GM19468 (cell line): ENCODE results near the gene SKI.

Experiments
- ATAC-seq: cut with Tn5 transposase; IDR thresholded peaks from one replicate; pipeline ENCODE4 v1.9.1; 2021; ENCODE audit warnings: mild to moderate bottlenecking, moderate library complexity, moderate number of reproducible peaks; ENCODE audit not compliant: unreplicated experiment; ENCODE audit errors: extremely low read depth

Gene SKI

GRCh38 chr1:2193514-2194281 lies 34.4 kb upstream of the SKI start:
- ATAC-seq: no peak

DNA sequence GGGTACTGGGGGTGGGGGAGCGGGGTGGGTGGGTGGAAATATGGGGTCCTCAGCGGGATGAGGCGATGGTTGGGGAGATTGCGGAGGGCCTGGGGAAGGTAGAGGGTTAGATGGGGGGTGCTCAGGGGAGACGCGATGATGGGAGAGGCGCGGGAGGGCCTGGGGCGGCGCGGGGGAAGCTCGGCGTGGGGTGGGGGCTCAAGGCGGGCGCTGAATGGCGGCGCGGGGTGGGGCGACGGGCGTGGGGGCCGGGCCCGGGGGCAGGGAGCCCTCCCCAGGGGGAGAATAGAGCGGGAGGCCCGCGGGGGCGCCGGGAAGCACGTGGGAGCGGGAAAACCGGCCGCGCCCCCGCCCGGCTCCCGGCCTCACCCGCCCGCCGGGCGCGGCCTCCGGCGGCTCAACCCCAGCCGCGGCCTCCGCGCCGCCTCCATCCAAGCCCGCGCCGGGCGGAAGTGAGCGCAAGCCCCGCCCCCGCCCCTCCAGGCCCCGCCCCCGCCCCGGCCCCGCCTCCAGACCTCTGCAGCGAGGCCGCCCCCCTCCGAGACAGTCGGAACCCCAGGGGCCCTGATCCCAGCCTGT lies 33.7 kb upstream of the SKI start, which contains the start of gene FAAP20:
Gene FAAP20 (minus strand): TSS at position 454 of the 579 bp plus-strand sequence. CDS start 23 bp downstream, at position 431.
- peak; percentile 5 for ATAC-seq

DNA sequence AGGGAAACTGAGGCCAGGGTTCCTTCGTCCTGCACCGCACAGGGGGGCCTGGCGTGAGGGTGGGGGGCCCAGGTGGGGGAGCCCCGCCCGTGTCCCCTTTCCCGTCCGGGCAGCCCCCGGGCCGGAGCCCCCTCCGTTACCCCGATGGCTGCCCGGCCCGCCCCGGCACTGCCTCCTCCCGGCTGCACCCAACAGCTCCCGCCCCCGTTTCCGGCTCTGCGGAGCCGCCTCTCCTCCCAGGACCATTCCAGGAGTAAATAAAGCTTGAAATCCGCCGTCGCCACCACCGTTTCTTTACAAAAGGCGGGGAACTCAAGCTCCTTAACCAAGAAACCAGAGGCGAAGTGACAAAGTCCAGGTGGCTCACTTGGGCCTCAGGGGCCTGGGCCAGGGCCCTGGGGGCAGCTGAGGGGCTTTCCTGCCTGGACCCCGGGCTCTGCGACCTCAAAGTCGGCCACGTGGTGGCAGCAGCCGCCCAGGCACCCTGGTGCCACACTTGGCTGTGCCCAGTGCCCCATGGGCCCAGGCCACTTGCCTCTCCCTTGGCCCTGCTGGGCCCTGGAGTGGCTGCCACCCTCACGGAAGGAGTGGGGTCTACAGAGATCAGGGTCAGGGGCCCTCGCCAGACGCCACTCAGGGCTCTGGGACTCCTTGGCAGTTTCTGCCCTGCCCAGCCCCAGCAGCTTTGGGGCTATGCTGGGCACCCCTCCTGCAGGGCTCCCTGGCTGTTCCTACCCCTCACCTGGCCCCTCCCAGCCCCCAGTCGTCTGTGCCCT lies 33.0 kb upstream of the SKI start:
- ATAC-seq: peak; percentile 43

DNA sequence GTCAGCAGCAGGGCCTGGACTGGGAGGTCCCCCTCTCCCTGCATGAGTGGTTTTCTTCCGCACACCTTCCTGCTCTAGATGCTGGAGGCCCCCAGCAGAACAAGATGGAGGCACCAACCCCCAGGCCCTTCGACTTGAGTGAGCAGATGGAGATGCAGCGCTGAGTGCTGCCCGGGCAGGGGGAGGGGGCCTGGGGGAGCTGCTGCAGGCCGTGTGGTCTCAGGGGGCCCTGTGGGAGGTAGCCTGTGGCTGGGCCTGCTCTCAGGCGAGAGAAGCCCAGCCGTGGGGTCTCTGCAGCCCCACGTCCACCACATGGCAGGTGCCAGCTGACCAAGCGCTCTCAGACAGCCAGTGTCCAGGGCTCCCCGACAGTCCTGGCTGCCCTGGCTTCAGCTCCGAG lies 32.3 kb upstream of the SKI start:
- ATAC-seq: no peak

DNA sequence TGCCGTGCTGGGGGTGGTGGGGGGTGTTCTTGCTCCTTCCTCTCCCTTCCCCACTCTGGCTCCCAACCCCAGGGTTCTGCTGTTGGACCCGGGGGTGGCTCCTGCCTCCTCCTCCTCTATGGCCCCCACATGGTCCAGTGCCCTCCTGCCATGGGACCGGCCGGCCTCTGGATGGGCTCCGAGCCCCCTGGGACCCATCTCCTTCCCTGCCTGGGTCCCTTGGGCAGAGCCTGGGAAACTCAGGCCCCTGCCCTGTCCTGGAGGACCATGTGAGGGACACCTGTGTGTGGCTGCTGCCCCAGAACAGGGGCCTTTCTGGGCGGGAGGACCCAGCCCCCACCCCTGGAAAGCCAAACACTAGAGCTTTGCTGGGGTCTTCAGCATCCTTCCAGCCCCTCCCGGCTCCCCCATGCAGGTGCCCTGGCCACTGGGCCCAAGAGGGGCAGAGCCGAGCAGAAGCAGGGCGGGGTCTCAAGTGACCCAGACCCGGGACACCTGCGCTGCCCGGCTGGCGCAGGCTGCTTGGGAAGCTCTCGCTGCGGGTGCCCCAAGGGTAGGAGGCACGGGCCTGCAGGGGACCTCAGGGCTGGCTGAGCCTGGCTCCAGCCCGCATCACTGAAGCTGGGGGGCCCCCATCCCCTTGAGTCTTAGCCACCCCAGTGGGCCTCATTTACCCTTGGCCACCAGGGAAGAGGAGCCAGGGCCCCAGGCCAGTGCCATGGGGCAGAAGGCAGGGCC lies 31.0 kb upstream of the SKI start:
- ATAC-seq: no peak

- no peak for ATAC-seq
These were observed 30.4 kb upstream of the SKI start for GRCh38 chr1:2197707-2198165.

DNA sequence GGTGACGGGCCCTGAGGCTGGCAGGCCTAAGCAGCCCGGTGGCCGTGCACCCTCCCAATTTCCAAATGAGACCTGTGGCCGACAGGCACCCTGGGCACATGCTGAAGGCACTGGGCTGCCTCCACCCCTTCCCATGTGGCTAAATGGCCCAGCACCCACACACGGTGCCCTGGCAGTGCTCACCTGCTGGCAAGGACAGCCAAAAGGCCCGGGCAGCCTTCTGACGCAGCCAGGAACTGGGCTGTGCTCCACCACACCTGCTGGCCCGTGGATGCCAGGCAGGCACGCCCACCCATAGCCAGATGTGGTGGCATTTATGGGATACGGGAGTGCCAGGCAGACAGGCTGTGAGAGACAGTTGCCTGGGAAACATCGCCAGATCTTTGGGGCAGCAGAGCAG lies 29.5 kb upstream of the SKI start:
- ATAC-seq: no peak

DNA sequence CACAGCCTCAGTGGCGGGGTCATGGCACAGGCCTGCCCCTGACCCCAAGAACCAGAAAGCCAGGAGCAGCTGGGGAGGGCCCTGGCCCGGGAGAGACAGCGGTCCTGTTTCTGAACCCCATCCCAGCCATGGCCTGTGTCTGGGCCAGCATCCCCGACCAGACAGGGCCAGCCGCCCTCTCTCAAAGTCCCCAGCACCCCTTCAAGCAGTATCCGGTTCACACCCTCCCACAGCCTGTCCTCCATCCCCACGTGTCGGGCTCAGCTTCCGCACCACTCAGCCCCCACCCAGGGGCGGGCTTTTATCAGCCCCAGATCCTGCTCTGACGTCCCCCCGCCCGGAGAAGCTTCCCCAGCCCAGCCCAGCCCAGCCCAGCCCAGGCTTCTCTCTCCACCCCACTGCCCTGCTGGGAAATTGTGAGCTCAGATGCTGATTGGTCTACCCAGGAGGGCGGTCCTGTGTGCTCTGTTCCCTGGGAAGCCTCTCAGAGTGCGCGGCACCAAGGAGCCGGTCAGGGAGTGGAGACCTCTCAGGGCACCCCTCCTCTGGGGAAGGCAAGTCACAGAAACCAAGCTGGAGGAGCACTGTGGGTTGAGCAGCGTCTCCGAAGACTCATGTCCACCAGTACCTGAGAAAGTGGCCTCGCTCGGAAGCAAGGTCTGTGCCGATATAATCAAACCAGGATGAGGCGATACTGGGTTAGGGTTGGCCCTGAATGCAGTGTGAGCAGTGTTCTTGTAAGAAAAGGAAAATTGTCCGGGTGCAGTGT lies 28.9 kb upstream of the SKI start:
- ATAC-seq: no peak

GRCh38 chr1:2200308-2200943 lies 27.7 kb upstream of the SKI start:
- ATAC-seq: no peak

DNA sequence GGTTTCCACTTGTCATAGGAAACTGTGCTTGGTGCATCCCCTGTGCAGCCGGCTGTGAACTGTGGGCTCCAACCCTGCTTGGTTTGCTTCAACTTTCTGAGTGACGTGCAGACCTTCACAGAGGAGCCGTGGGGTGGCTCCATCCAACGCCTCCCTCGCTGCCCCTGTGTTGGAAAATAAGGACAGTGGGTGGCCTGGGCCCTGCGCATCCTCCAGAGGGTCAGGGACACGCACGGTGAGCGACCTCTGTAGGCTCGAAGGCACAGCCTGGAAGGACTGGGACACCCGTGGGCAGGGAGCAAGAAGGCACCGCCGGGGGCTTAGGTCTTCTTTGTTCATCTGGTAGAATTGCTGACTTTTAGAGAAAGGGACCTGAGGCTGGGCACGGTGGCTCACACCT lies 27.1 kb upstream of the SKI start:
- ATAC-seq: no peak

- no peak for ATAC-seq
These were observed 26.0 kb upstream of the SKI start for GRCh38 chr1:2202008-2202575.

DNA sequence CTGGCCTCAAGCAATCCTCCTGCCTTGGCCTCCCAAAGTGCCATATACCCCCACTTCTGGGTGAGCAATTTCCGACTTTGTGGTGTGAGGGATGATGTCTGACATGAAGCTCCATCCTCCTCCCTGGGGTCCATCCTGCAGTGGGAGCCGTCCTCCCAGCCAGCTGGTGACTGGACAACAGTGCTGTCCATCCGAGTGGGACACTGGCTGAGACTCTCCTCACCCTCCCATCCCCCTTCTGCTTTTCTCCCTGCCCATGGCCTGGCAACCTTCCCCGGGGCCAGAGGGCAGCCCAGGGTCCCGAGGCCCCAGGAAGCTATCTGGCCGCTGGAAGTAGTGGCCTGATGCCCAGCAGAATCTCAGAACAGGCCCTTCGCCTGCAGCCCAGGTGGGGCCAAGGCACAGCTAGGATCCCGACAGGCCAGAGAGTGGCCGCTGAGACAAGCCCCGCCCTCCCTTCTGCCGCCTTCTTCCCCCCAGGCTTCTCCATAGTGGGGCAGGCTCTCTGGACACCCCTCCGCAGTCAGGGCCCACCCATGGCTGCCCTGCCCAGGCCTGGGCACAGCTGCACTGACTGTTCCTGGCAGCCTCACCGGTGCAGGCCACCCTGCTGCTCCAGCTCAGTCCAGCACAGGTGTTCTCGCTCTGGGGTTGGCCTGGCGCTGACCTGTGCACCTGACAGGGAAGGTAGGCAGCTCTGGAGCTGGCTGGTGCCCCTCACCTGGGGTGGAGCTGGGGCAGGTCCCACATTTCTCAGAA lies 25.1 kb upstream of the SKI start:
- no peak for ATAC-seq

GRCh38 chr1:2203671-2204414 lies 24.3 kb upstream of the SKI start:
- no peak for ATAC-seq

GRCh38 chr1:2204415-2205190 lies 23.5 kb upstream of the SKI start:
- ATAC-seq: no peak

GRCh38 chr1:2205191-2205952 lies 22.7 kb upstream of the SKI start:
- ATAC-seq: peak; percentile 67
